Measurements from ENCODE around the gene PDE8B. TPM values are rescaled to one million over a fixed set of nuclear protein-coding genes. Genes with fewer than 3 reads are reported as not detected.
A peak's percentile ranks its signal among the peaks of the same experiment; 100 is the strongest.

The PDE8B gene
- total RNA-seq, 1 experiment from 2014 or later = not detected

DNA sequence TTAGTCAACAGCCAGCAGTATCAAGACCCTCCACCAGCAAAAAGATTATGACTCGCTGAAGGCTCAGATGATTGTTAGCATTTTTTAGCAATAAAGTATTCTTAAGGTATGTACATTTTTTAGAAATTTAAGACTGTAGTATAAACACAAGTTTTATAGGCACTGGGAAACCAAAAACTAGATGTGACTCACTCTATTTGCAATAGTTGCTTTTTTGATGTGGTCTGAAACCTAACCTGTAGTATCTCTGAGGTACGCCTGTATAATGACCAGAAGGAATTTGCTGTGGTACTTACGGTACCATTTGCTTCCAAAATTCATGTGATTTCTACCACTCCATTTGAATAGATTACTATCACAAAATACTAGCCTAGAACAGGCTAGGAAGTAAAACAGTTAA lies 220.8 kb downstream of the PDE8B start:
- Histone ChIP-seq H3K9me2 (replicated peaks; ENCODE audit: low read length) (no peaks in the 10 kb centered on the region), H2AFZ (ENCODE audit: low read length) (no peak overlapping the region), H3K9ac (ENCODE audit: low read length) (no peak overlapping the region), H3K36me3 (ENCODE audit: low read depth, low read length) (peaks cover 4% of the 10 kb centered on the region), H3K4me3 (ENCODE audit: low read length) (no peak overlapping the region), H3K79me2 (ENCODE audit: low read length) (no peaks in the 10 kb centered on the region), H3K4me1 (ENCODE audit: insufficient read depth, low read length) (peaks cover 39% of the 10 kb centered on the region), H3K27ac (ENCODE audit: low read length) (peak overlapping the region; percentile 44; the same call in 1 of the 2 replicates), H3K27me3 (ENCODE audit: low read length) (no peaks in the 10 kb centered on the region), H4K20me1 (ENCODE audit: low read length) (peaks cover 4% of the 10 kb centered on the region; the same call in 1 of the 2 replicates), H3K9me3 (ENCODE audit: low read length) (no peaks in the 10 kb centered on the region), H3K4me2 (ENCODE audit: low read length) (peak overlapping the region; percentile 58), H3F3A (ENCODE audit: low read length, unreplicated experiment) (peaks cover 10% of the 10 kb centered on the region)
- CTCF ChIA-PET = no interaction called here
- intact Hi-C loops (cut with micrococcal nuclease) = loop anchor here (2.0 to 10.0 kb wide), 4 partner anchors 62 to 566 kb away; partner anchors contain the start of gene WDR41
- ATAC-seq (peak; percentile 86), DNase-seq (peak; percentile 85)
- TF ChIP-seq EZH2 (IDR thresholded peaks at IDR 0.05; ENCODE audit: low read length, unreplicated experiment) = no peak
- TF ChIP-seq EZH2phosphoT487 (IDR thresholded peaks at IDR 0.05; ENCODE audit: borderline replicate concordance, low read length) = no peak
- TF ChIP-seq, protein P1, sequence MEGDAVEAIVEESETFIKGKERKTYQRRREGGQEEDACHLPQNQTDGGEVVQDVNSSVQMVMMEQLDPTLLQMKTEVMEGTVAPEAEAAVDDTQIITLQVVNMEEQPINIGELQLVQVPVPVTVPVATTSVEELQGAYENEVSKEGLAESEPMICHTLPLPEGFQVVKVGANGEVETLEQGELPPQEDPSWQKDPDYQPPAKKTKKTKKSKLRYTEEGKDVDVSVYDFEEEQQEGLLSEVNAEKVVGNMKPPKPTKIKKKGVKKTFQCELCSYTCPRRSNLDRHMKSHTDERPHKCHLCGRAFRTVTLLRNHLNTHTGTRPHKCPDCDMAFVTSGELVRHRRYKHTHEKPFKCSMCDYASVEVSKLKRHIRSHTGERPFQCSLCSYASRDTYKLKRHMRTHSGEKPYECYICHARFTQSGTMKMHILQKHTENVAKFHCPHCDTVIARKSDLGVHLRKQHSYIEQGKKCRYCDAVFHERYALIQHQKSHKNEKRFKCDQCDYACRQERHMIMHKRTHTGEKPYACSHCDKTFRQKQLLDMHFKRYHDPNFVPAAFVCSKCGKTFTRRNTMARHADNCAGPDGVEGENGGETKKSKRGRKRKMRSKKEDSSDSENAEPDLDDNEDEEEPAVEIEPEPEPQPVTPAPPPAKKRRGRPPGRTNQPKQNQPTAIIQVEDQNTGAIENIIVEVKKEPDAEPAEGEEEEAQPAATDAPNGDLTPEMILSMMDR (conservative IDR thresholded peaks at IDR 0.05; ENCODE audit: low read depth, low read length) = no peak
- BruUV-seq (replicated peaks) = no TSS peak
- POLR2A ChIA-PET (ENCODE audit: unreplicated experiment) = no interaction called here

DNA sequence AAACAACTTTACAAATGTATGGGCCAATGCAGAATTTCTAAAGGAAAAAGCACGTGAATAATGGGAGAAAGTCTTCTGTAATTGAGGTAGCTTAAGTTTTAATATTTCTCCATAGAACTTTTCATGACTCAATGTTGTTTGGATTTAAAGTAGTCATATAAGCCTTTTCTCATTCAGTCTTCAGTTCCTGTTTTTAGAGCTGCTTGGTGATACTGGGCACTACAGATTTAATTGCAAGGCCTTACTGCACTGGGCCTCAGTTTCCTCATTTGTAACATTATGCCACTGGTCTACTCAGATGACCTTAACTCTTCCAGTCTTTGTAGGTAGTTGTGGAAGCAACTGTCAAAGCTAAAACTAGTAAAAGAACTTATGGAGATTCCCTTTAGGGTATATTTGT lies 221.2 kb downstream of the PDE8B start:
- peaks cover 4% of the 10 kb centered on the region for H3K36me3 ChIP-seq (ENCODE audit: low read depth, low read length)
- no peak for DNase-seq
- H3K4me3 ChIP-seq (ENCODE audit: low read length) = no peak overlapping the region
- POLR2A ChIA-PET (ENCODE audit: unreplicated experiment) = no interaction called here
- H4K20me1 ChIP-seq (ENCODE audit: low read length) = peaks cover 4% of the 10 kb centered on the region; the same call in 1 of the 2 replicates
- no peak overlapping the region for H3K9ac ChIP-seq (ENCODE audit: low read length)
- no peaks in the 10 kb centered on the region for H3K27me3 ChIP-seq (ENCODE audit: low read length)
- no peak for TF ChIP-seq EZH2 (IDR thresholded peaks at IDR 0.05; ENCODE audit: low read length, unreplicated experiment)
- TF ChIP-seq, protein P1 (conservative IDR thresholded peaks at IDR 0.05; ENCODE audit: low read depth, low read length) = no peak
- no peak overlapping the region for H2AFZ ChIP-seq (ENCODE audit: low read length)
- H3K9me2 ChIP-seq (replicated peaks; ENCODE audit: low read length) = no peaks in the 10 kb centered on the region
- ATAC-seq = no peak
- peaks cover 35% of the 10 kb centered on the region for H3K4me1 ChIP-seq (ENCODE audit: insufficient read depth, low read length)
- no peaks in the 10 kb centered on the region for H3K9me3 ChIP-seq (ENCODE audit: low read length)
- H3F3A ChIP-seq (ENCODE audit: low read length, unreplicated experiment) = peaks cover 10% of the 10 kb centered on the region
- CTCF ChIA-PET = no interaction called here
- H3K4me2 ChIP-seq (ENCODE audit: low read length) = peak overlapping the region; percentile 19
- intact Hi-C loops (cut with micrococcal nuclease) = loop anchor here (2.0 to 10.0 kb wide), 4 partner anchors 61 to 567 kb away; partner anchors contain the start of gene WDR41
- H3K27ac ChIP-seq (ENCODE audit: low read length) = no peak overlapping the region
- BruUV-seq (replicated peaks) = no TSS peak
- no peaks in the 10 kb centered on the region for H3K79me2 ChIP-seq (ENCODE audit: low read length)

DNA sequence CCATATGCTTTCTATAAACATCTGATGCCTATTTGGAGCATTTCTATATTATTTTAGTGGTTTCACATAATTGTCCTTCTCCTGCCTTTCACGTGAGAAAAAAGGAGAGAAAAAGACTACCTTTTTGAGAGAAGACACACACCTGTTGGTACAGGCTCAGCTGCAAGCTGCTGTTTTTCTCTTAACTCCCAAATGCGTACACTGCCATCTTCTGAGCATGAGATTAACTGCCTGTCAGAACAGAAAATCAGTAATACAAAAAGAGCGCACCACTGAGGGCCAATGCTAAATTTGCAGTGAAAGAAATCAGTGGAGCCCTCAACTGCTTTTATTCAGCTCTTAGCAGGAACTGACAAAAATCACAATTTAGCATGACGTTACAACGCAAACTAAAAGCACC lies 226.7 kb downstream of the PDE8B start:
- Histone ChIP-seq H3K27ac (ENCODE audit: low read length) (no peak overlapping the region), H4K20me1 (ENCODE audit: low read length) (no peaks in the 10 kb centered on the region), H3K9ac (ENCODE audit: low read length) (no peak overlapping the region), H3K4me3 (ENCODE audit: low read length) (no peak overlapping the region), H3K36me3 (ENCODE audit: low read depth, low read length) (peaks cover 4% of the 10 kb centered on the region), H2AFZ (ENCODE audit: low read length) (no peak overlapping the region), H3K9me3 (ENCODE audit: low read length) (no peaks in the 10 kb centered on the region), H3K9me2 (replicated peaks; ENCODE audit: low read length) (no peaks in the 10 kb centered on the region), H3K4me2 (ENCODE audit: low read length) (no peak overlapping the region), H3K27me3 (ENCODE audit: low read length) (no peaks in the 10 kb centered on the region), H3F3A (ENCODE audit: low read length, unreplicated experiment) (peaks cover 1% of the 10 kb centered on the region), H3K79me2 (ENCODE audit: low read length) (no peaks in the 10 kb centered on the region), H3K4me1 (ENCODE audit: insufficient read depth, low read length) (peaks cover 2% of the 10 kb centered on the region)
- ChIA-PET CTCF (interaction anchor here (0.8 to 1.1 kb wide), 2 partner anchors 293 to 308 kb away, joined by 4 to 7 read pairs; no protein-coding TSS in a partner anchor), POLR2A (ENCODE audit: unreplicated experiment) (no interaction called here)
- peak; percentile 43; the same call in 1 of the 2 replicates for ATAC-seq
- BruUV-seq (replicated peaks) = no TSS peak
- TF ChIP-seq EZH2phosphoT487 (IDR thresholded peaks at IDR 0.05; ENCODE audit: borderline replicate concordance, low read length) (no peak), EZH2 (IDR thresholded peaks at IDR 0.05; ENCODE audit: low read length, unreplicated experiment) (no peak)
- TF ChIP-seq, protein P1 (conservative IDR thresholded peaks at IDR 0.05; ENCODE audit: low read depth, low read length) = peak; percentile 53
- intact Hi-C loops (cut with micrococcal nuclease) = loop anchor here (5.0 to 10.0 kb wide), 3 partner anchors 152 to 572 kb away; no protein-coding TSS in a partner anchor
- DNase-seq = peak; percentile 12
